BLaER1 treated with 17β-estradiol and CSF1 and Interleukin-3, amounts not matched to agents 10 nM and 100 nM (cell line): ENCODE data around the gene TCP1.
"Not testable (repeated sequence)": the region's sequence is repeated elsewhere in the genome, so short reads cannot be mapped to it uniquely, and the experiment has no call there.

Source experiments
- H3K27ac ChIP-seq, 11 experiments: shearing (Covaris generic); formaldehyde crosslinking; 2 replicates each; pipeline ENCODE4 v1.8.1; 2022
- H3K27me3 ChIP-seq, 11 experiments: shearing (Covaris generic); formaldehyde crosslinking; 2 replicates each; pipeline ENCODE4 v1.8.1; 2022
- H3K36me3 ChIP-seq, 11 experiments: shearing (Covaris generic); formaldehyde crosslinking; 2 replicates each; pipeline ENCODE4 v1.8.1; 2022
- H3K4me1 ChIP-seq, 10 experiments: shearing (Covaris generic); formaldehyde crosslinking; 2 replicates each; pipeline ENCODE4 v1.8.1; 2022
- H3K4me2 ChIP-seq, 11 experiments: shearing (Covaris generic); formaldehyde crosslinking; 2 replicates each; pipeline ENCODE4 v1.8.1; 2022
- H3K4me3 ChIP-seq, 10 experiments: shearing (Covaris generic); formaldehyde crosslinking; 2 replicates each; pipeline ENCODE4 v1.8.1; 2022
- H3K9ac ChIP-seq, 11 experiments: shearing (Covaris generic); formaldehyde crosslinking; 2 replicates each; pipeline ENCODE4 v1.8.1; 2022
- H3K9me3 ChIP-seq, 11 experiments: shearing (Covaris generic); formaldehyde crosslinking; replicated peaks in 1 of 11; 2 replicates each; pipeline ENCODE4 v1.8.1; 2022
- H4K20me1 ChIP-seq, 11 experiments: shearing (Covaris generic); formaldehyde crosslinking; 2 replicates each; pipeline ENCODE4 v1.8.1; 2022
- Cebpa-rat ChIP-seq, 11 experiments: shearing (Covaris generic); IDR thresholded peaks; 2 replicates each; pipeline ENCODE4 v1.8.1; 2022

Gene TCP1

GRCh38 chr6:159758031-159759001, 31.1 kb downstream of the TCP1 start:
- Histone ChIP-seq H3K4me1 (peaks cover 19 to 38% (median 28%) of the 10 kb centered on the region in 10 experiments), H3K9me3 (no peaks in the 10 kb centered on the region), H3K4me2 (no peak overlapping the region), H3K4me3 (no peak overlapping the region), H4K20me1 (peaks cover 11 to 62% (median 29%) of the 10 kb centered on the region in 11 experiments; a peak in 18 of 22 replicates), H3K27me3 (no peaks in the 10 kb centered on the region), H3K27ac (no peak overlapping the region), H3K36me3 (peaks cover 55 to 62% (median 60%) of the 10 kb centered on the region in 11 experiments), H3K9ac (no peak overlapping the region)
- no peak for TF ChIP-seq Cebpa-rat (IDR thresholded peaks at IDR 0.05)

DNA sequence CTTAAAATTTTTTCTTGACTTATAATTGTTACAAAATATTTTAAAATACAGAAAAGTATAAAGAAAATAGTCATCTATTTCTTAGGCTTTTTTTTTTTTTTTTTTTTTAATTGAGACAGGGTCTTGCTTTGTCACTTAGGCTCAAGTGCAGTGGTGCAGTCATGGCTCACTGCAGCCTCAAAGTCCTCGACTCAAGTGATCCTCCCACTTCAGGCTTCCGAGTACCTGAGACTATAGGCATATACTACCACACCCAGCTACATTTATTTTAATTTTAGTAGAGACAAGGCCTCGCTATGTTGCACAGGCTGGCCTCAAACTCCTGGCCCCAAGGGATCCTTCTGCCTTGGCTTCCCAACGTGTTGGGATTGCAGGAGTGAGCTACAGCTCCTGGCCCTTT, 32.9 kb downstream of the TCP1 start:
- no peak overlapping the region for H3K27ac ChIP-seq
- H3K4me2 ChIP-seq = no peak overlapping the region
- H3K4me3 ChIP-seq = no peak overlapping the region
- no peaks in the 10 kb centered on the region for H3K9me3 ChIP-seq
- peaks cover 22 to 80% (median 47%) of the 10 kb centered on the region in 11 experiments; a peak in 20 of 22 replicates for H4K20me1 ChIP-seq
- H3K4me1 ChIP-seq = peaks cover 12 to 28% (median 19%) of the 10 kb centered on the region in 10 experiments
- no peaks in the 10 kb centered on the region for H3K27me3 ChIP-seq
- no peak for TF ChIP-seq Cebpa-rat (IDR thresholded peaks at IDR 0.05)
- H3K9ac ChIP-seq = no peak overlapping the region
- peaks cover 73 to 76% (median 75%) of the 10 kb centered on the region in 11 experiments for H3K36me3 ChIP-seq

DNA sequence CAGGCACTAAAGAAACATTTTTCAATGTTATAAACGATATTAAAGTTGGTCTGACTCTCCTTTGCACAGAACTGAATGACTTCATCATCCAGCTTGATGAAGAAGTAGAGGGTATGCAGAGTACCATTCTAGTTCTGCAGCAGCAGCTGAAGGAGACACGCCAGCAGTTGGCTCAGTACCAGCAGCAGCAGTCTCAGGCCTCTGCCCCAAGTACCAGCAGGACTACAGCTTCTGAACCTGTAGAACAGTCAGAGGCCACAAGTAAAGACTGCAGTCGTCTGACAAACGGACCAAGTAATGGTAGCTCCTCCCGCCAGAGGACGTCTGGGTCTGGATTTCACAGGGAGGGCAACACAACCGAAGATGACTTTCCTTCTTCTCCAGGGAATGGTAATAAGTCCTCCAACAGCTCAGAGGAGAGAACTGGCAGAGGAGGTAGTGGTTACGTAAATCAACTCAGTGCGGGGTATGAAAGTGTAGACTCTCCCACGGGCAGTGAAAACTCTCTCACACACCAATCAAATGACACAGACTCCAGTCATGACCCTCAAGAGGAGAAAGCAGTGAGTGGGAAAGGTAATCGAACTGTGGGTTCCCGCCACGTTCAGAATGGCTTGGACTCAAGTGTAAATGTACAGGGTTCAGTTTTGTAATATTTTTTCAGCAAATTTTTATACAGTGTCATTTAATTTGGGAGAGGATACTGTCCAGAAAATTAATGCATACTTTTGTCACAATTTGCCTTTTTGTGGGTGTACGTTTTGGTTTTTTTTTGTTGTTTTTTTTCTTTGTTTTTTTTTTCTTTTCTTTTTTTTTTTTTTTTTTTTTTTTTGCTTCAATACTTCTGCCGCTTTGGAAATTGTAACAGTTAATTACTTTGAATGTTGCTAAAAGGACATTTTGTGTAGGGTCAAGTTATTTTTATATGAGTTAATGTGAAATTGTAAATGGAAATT, 34.2 kb downstream of the TCP1 start:
- peaks cover 84 to 88% (median 87%) of the 10 kb centered on the region in 11 experiments for H3K36me3 ChIP-seq
- H3K27ac ChIP-seq = no peak overlapping the region
- no peaks in the 10 kb centered on the region for H3K27me3 ChIP-seq
- H3K9me3 ChIP-seq = no peaks in the 10 kb centered on the region
- no peak overlapping the region for H3K4me2 ChIP-seq
- H4K20me1 ChIP-seq = peaks cover 24 to 92% (median 55%) of the 10 kb centered on the region in 11 experiments; a peak in 20 of 22 replicates
- peaks cover 0 to 15% (median 6%) of the 10 kb centered on the region in 10 experiments; a peak in 19 of 20 replicates for H3K4me1 ChIP-seq
- TF ChIP-seq Cebpa-rat (IDR thresholded peaks at IDR 0.05) = no peak
- H3K4me3 ChIP-seq = no peak overlapping the region
- no peak overlapping the region for H3K9ac ChIP-seq

DNA sequence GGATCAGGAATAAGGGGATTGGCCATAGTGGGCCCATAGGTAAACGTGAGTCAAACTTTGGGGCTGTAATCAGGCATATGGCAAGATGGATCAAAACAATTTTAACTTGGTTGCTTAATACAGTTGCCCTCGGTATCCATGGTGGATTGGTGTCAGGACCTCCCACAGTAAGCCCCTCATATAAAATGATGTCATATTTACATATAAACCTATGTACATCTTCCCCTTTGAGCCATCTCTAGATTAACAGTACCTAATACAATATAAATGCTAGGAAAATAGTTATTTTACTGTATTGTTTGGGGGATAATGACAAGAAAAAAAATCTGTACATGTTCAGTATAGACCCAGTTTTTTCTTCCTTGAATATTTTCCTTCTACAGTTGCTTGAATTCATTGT, 35.0 kb downstream of the TCP1 start:
- no peak overlapping the region for H3K27ac ChIP-seq
- H4K20me1 ChIP-seq = peaks cover 24 to 95% (median 59%) of the 10 kb centered on the region in 11 experiments; a peak in 20 of 22 replicates
- peaks cover 91 to 96% (median 95%) of the 10 kb centered on the region in 11 experiments for H3K36me3 ChIP-seq
- H3K4me3 ChIP-seq = no peak overlapping the region
- TF ChIP-seq Cebpa-rat (IDR thresholded peaks at IDR 0.05) = no peak
- H3K27me3 ChIP-seq = no peaks in the 10 kb centered on the region
- H3K4me1 ChIP-seq = peaks cover 0 to 7% (median 0%) of the 10 kb centered on the region in 10 experiments; a peak in 5 of 20 replicates
- H3K4me2 ChIP-seq = no peak overlapping the region
- no peaks in the 10 kb centered on the region for H3K9me3 ChIP-seq
- H3K9ac ChIP-seq = no peak overlapping the region

- Histone ChIP-seq H4K20me1 (peaks cover 26 to 99% (median 57%) of the 10 kb centered on the region in 11 experiments; a peak in 20 of 22 replicates), H3K27ac (no peak overlapping the region), H3K36me3 (peaks cover 94 to 100% (median 99%) of the 10 kb centered on the region in 11 experiments), H3K4me3 (no peak overlapping the region), H3K4me1 (peaks cover 0 to under 1% (median 0%) of the 10 kb centered on the region in 10 experiments; a peak in 1 of 20 replicates), H3K27me3 (no peaks in the 10 kb centered on the region), H3K9me3 (no peaks in the 10 kb centered on the region), H3K4me2 (no peak overlapping the region), H3K9ac (no peak overlapping the region)
- TF ChIP-seq Cebpa-rat (IDR thresholded peaks at IDR 0.05) = peak in 1 of 11 experiments; percentile 39; a peak in 1 of 22 replicates
These were observed 36.1 kb downstream of the TCP1 start for GRCh38 chr6:159753081-159753872.

DNA sequence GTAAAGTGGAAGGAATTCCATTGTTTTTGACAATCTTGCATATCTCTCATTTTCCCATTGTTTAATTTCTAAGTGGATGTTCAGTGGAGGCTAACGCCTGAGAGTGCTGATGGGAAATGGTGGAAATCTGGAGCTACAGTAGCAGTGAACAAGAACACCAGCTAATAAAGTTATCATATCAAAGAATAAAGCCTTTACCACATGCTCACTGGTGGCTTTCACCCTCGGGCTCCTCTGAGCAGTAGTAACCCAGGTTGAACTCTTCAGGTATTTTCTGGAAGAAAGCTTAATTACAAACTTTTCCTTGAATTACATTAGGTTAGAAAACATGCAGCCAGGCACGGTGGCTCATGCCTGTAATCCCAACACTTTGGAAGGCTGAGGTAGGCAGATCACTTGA, 38.0 kb downstream of the TCP1 start:
- H3K36me3 ChIP-seq = peaks cover 94 to 100% (median 99%) of the 10 kb centered on the region in 11 experiments

DNA sequence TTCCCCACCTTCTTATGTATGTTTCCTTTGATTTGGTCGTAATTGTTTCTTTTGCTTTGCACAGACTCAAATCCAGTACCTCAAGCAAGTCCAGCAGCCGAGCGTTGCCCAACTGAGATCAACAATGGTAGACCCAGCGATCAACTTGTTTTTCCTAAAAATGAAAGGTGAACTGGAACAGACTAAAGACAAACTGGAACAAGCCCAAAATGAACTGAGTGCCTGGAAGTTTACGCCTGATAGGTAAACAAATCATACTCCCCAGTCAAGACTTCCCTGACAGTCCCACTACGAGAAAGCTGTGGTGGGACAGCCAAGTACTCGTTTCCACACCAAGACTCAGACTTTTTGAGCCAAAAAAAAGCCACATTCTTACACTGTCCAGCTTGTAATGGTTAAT, 41.3 kb downstream of the TCP1 start:
- H3K27ac ChIP-seq, H3K9me3 ChIP-seq, H3K27me3 ChIP-seq, H3K9ac ChIP-seq, H3K4me2 ChIP-seq, H3K4me3 ChIP-seq: not testable (repeated sequence)
- peaks cover 49 to 99% (median 80%) of the 10 kb centered on the region in 11 experiments for H4K20me1 ChIP-seq
- peaks cover 0 to 12% (median 0%) of the 10 kb centered on the region in 10 experiments; a peak in 1 of 20 replicates for H3K4me1 ChIP-seq
- H3K36me3 ChIP-seq = peaks cover 94 to 100% (median 100%) of the 10 kb centered on the region in 11 experiments

More for the DNA sequence above, 38.0 kb downstream of the TCP1 start:
- Histone ChIP-seq H3K4me1 (no peaks in the 10 kb centered on the region), H3K27ac (no peak overlapping the region), H3K4me3 (no peak overlapping the region), H3K9ac (no peak overlapping the region), H4K20me1 (peaks cover 36 to 99% (median 70%) of the 10 kb centered on the region in 11 experiments; a peak in 21 of 22 replicates), H3K9me3 (no peaks in the 10 kb centered on the region), H3K4me2 (no peak overlapping the region), H3K27me3 (no peaks in the 10 kb centered on the region)
- no peak for TF ChIP-seq Cebpa-rat (IDR thresholded peaks at IDR 0.05)

DNA sequence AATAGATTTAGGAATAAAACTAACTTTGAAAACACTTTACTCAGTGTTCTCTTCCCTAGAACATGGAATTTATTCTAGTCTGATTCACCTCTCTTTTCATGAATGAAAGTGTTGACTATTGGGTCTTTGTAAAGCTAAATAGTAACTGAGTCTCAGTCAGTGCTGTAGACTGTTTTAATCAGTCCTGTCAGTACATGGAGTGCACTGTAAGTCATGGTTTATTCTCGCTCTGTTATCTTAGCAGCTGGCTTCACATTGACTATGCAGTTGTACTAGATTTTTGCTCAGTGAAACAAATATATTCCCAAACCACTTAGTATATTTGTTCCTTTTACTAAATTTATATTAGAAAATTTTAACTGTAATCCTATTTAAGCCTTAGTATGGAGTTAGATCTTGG, 42.6 kb downstream of the TCP1 start:
- no peak overlapping the region for H3K4me2 ChIP-seq
- no peak overlapping the region for H3K9ac ChIP-seq
- H3K9me3 ChIP-seq = no peaks in the 10 kb centered on the region
- no peak overlapping the region for H3K27ac ChIP-seq
- peaks cover 94 to 100% (median 100%) of the 10 kb centered on the region in 11 experiments for H3K36me3 ChIP-seq
- TF ChIP-seq Cebpa-rat (IDR thresholded peaks at IDR 0.05) = no peak
- H3K4me1 ChIP-seq = peaks cover 0 to 12% (median 0%) of the 10 kb centered on the region in 10 experiments; a peak in 1 of 20 replicates
- H4K20me1 ChIP-seq = peaks cover 47 to 99% (median 83%) of the 10 kb centered on the region in 11 experiments
- H3K27me3 ChIP-seq = no peaks in the 10 kb centered on the region
- H3K4me3 ChIP-seq = no peak overlapping the region
